HG03520 (cell line): ENCODE results near the gene ARHGEF12.

ENCODE experiments used
- ATAC-seq: cut with Tn5 transposase; IDR thresholded peaks from one replicate; pipeline ENCODE4 v1.9.1; 2021; ENCODE audit warnings: mild to moderate bottlenecking, moderate library complexity; ENCODE audit not compliant: unreplicated experiment

ARHGEF12 gene

GRCh38 chr11:120410622-120411380, 74.6 kb downstream of the ARHGEF12 start:
- ATAC-seq, result no peak

- ATAC-seq, result no peak
Measured at GRCh38 chr11:120413480-120413879, 77.3 kb downstream of the ARHGEF12 start.

GRCh38 chr11:120420572-120420971, 84.4 kb downstream of the ARHGEF12 start:
- no peak for ATAC-seq

GRCh38 chr11:120424185-120424969, 88.2 kb downstream of the ARHGEF12 start:
- no peak for ATAC-seq

- no peak for ATAC-seq
Measured at GRCh38 chr11:120424970-120425332, 88.7 kb downstream of the ARHGEF12 start.

- no peak for ATAC-seq
Measured at GRCh38 chr11:120425527-120425926, 89.3 kb downstream of the ARHGEF12 start.

- ATAC-seq, result no peak
Measured at GRCh38 chr11:120430146-120430545, 93.9 kb downstream of the ARHGEF12 start.

GRCh38 chr11:120431633-120432032, 95.4 kb downstream of the ARHGEF12 start:
- ATAC-seq, result no peak

GRCh38 chr11:120432056-120433018, 96.1 kb downstream of the ARHGEF12 start:
- ATAC-seq, result no peak

GRCh38 chr11:120441592-120441991, 105.4 kb downstream of the ARHGEF12 start:
- ATAC-seq, result no peak

GRCh38 chr11:120442031-120442430, 105.8 kb downstream of the ARHGEF12 start:
- ATAC-seq, result no peak

GRCh38 chr11:120446802-120447201, 110.6 kb downstream of the ARHGEF12 start:
- no peak for ATAC-seq

- ATAC-seq, result no peak
Measured at GRCh38 chr11:120448240-120448639, 112.0 kb downstream of the ARHGEF12 start.

GRCh38 chr11:120455487-120455886, 119.3 kb downstream of the ARHGEF12 start:
- ATAC-seq, result no peak

- no peak for ATAC-seq
Measured at GRCh38 chr11:120457996-120458395, 121.8 kb downstream of the ARHGEF12 start.

GRCh38 chr11:120462825-120463224, 126.6 kb downstream of the ARHGEF12 start:
- no peak for ATAC-seq

- no peak for ATAC-seq
Measured at GRCh38 chr11:120465921-120466534, 129.8 kb downstream of the ARHGEF12 start.

- ATAC-seq, result no peak
Measured at GRCh38 chr11:120467627-120468026, 131.4 kb downstream of the ARHGEF12 start.

GRCh38 chr11:120471131-120471530, 134.9 kb downstream of the ARHGEF12 start:
- ATAC-seq, result no peak

- ATAC-seq, result no peak
Measured at GRCh38 chr11:120471994-120472393, 135.8 kb downstream of the ARHGEF12 start.

- no peak for ATAC-seq
Measured at GRCh38 chr11:120473503-120473902, 137.3 kb downstream of the ARHGEF12 start.
